GM12892 (cell line): ENCODE measurements around the gene IL1RAPL1.

Experiments
- POLR2A ChIP-seq: IDR thresholded peaks from 2 replicates; pipeline ENCODE4 v1.6.1; 2011; ENCODE audit warnings: low read depth, low read length, control low read depth
- POLR2AphosphoS5 ChIP-seq: IDR thresholded peaks from 2 replicates; pipeline ENCODE4 v1.6.1; 2011; ENCODE audit warnings: low read depth, low read length, control low read depth

DNA sequence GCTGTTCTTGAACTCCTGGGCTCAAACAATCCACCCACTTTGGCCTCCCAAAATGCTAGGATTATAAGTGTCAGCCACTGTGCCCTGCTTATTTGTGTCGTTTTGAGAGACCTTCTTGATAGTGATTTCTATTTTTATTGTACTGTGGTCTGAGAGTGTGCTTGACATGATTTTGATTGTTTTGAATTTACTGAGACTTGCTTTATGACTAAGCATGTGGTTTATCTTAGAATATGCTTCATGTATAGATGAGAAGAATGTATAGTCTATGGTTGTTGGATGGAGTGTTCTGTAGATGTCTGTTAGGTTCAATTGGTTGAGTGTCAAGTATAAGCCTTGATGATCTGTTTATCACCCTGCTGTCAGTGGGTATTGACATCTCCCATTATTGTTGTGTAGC lies 789.3 kb downstream of the IL1RAPL1 start:
- TF ChIP-seq POLR2A = no peak
- no peak for TF ChIP-seq POLR2AphosphoS5
